B cell (primary cell): ENCODE data around the gene PHF19. TPM values are rescaled to one million over a fixed set of nuclear protein-coding genes. Genes with fewer than 3 reads are reported as not detected.

Experiments
- ATAC-seq: fragments of 200-7000 bp; cut with Tn5 transposase; one replicate; pipeline ENCODE4 v1.10.0; 2021; ENCODE audit warnings: low read depth, mild to moderate bottlenecking, moderate number of reproducible peaks, moderate library complexity
- CTCF ChIA-PET: fragments of 350-600 bp; sonication (Branson Sonifier 250); formaldehyde crosslinking; loops from one replicate; lab custom pipeline; 2021; ENCODE audit warnings: antibody characterized with exemption, inconsistent platforms; lab: Charles Lee
- POLR2A ChIA-PET: fragments of 350-600 bp; sonication (Branson Sonifier 250); formaldehyde crosslinking; loops from one replicate; lab custom pipeline; 2021; ENCODE audit warnings: antibody characterized with exemption; lab: Charles Lee
- DNase-seq: peaks from one replicate; pipeline ENCODE4 v3.0.0; 2013
- H2AFZ ChIP-seq: 2 replicates; pipeline ENCODE4 v1.6.1; 2012; ENCODE audit warnings: mild to moderate bottlenecking, low read depth, low read length; ENCODE audit not compliant: insufficient read depth, poor library complexity, severe bottlenecking
- H3K27ac ChIP-seq, 2 donors: 1 replicate in 1 of 2; 2 replicates in 1 of 2; pipeline ENCODE4 v1.5.1; 2012 to 2013; ENCODE audit warnings: low read length in 2 of 2, mild to moderate bottlenecking in 2 of 2, moderate library complexity in 1 of 2
- H3K27me3 ChIP-seq, 4 experiments: fragments of 200-600 bp in 1 of 4; sonication (generic) in 1 of 4; replicated peaks in 1 of 4; 1 replicate in 2 of 4; 2 replicates in 2 of 4; pipeline versions ENCODE4 v1.6.1 to v1.7.0; 2013 to 2016; ENCODE audit warnings: low read length in 3 of 4, mild to moderate bottlenecking in 2 of 4, mixed read lengths in 1 of 4, moderate library complexity in 1 of 4; ENCODE audit not compliant: insufficient read depth in 4 of 4, control insufficient read depth in 3 of 4; ENCODE audit errors: control extremely low read depth in 1 of 4
- H3K36me3 ChIP-seq, 2 experiments: replicated peaks in 1 of 2; 1 replicate in 1 of 2; 2 replicates in 1 of 2; pipeline versions ENCODE4 v1.6.1 to v1.7.1; 2013; ENCODE audit warnings: low read length in 1 of 2; ENCODE audit not compliant: insufficient read depth in 2 of 2, control insufficient read depth in 1 of 2; ENCODE audit errors: control extremely low read depth in 1 of 2, extremely low read depth in 1 of 2
- H3K4me1 ChIP-seq, 2 donors: fragments of 200-600 bp in 1 of 2; sonication (generic) in 1 of 2; 1 replicate in 1 of 2; 2 replicates in 1 of 2; pipeline versions ENCODE4 v1.5.1 to v1.6.1; 2013 to 2017; ENCODE audit warnings: low read length in 2 of 2; ENCODE audit not compliant: control insufficient read depth in 2 of 2, insufficient read depth in 2 of 2
- H3K4me2 ChIP-seq: replicated peaks from 2 replicates; pipeline ENCODE3; 2012; ENCODE audit warnings: mild to moderate bottlenecking, low read depth, low read length; ENCODE audit not compliant: poor library complexity, severe bottlenecking
- H3K4me3 ChIP-seq, 5 experiments: fragments of 200-600 bp in 1 of 5; sonication (generic) in 1 of 5; 1 replicate in 3 of 5; 2 replicates in 2 of 5; pipeline versions ENCODE4 v1.5.1 to v1.7.0; 2011 to 2016; ENCODE audit warnings: low read length in 4 of 5, mild to moderate bottlenecking in 4 of 5, low read depth in 2 of 5, control low read depth in 1 of 5, moderate library complexity in 1 of 5; ENCODE audit not compliant: insufficient read depth in 1 of 5; ENCODE audit errors: control extremely low read depth in 1 of 5, extremely low read depth in 1 of 5
- H3K79me2 ChIP-seq: fragments of 200-600 bp; sonication (generic); one replicate; pipeline ENCODE4 v1.6.0; 2016; ENCODE audit warnings: low read length; ENCODE audit not compliant: control insufficient read depth, insufficient read depth
- H3K9ac ChIP-seq: fragments of 200-600 bp; sonication (generic); 2 replicates; pipeline ENCODE4 v1.6.1; 2017; ENCODE audit warnings: mild to moderate bottlenecking, low read length, moderate library complexity
- H3K9me3 ChIP-seq, 3 donors: one replicate each; pipeline versions ENCODE4 v1.6.1 to v1.7.1; 2013; ENCODE audit warnings: low read length in 2 of 3; ENCODE audit not compliant: control insufficient read depth in 2 of 3, insufficient read depth in 1 of 3; ENCODE audit errors: control extremely low read depth in 1 of 3
- H4K20me1 ChIP-seq: 2 replicates; pipeline ENCODE4 v1.6.0; 2012; ENCODE audit warnings: mild to moderate bottlenecking, low read length; ENCODE audit not compliant: insufficient read depth, control insufficient read depth, poor library complexity, severe bottlenecking
- H3K27ac Mint-ChIP-seq: one replicate; pipeline ENCODE4 v1.8.0; 2021; ENCODE audit warnings: mixed read lengths
- H3K27me3 Mint-ChIP-seq: one replicate; pipeline ENCODE4 v1.8.0; 2021; ENCODE audit warnings: mixed read lengths
- H3K4me1 Mint-ChIP-seq: one replicate; pipeline ENCODE4 v1.8.0; 2021; ENCODE audit warnings: mixed read lengths
- H3K4me3 Mint-ChIP-seq: one replicate; pipeline ENCODE4 v1.8.0; 2021; ENCODE audit warnings: mixed read lengths
- H3K9me3 Mint-ChIP-seq: one replicate; pipeline ENCODE4 v1.8.0; 2022; ENCODE audit warnings: mixed read lengths; ENCODE audit not compliant: insufficient read depth
- CTCF ChIP-seq: fragments of 200-600 bp; IDR thresholded peaks from one replicate; pipeline ENCODE4 v1.8.0; 2022; ENCODE audit warnings: antibody characterized with exemption, mild to moderate bottlenecking
- EZH2 ChIP-seq: IDR thresholded peaks from 2 replicates; pipeline ENCODE4 v1.6.1; 2012; ENCODE audit warnings: borderline replicate concordance, low read depth, mild to moderate bottlenecking, moderate library complexity, low read length; ENCODE audit not compliant: insufficient read depth, poor library complexity, severe bottlenecking
- WGBS: methylation state at CpG from one replicate; pipeline ENCODE4 v1.1.5; 2013; ENCODE audit warnings: missing lambda C conversion rate; ENCODE audit not compliant: insufficient coverage; 5-methylcytosine and 5-hydroxymethylcytosine counted together
- intact Hi-C: fragments of 100-400 bp; cut with micrococcal nuclease; formaldehyde crosslinking; loops from one replicate; pipeline ENCODE4 v1.10.0; 2022
- polyA plus RNA-seq: library from polyadenylated mRNA; depleted of rRNA; stranded (reverse); fragments of >200 nt; gene quantifications from 2 replicates; pipeline ENCODE4 v1.2.3, GENCODE V29; 2012
- total RNA-seq, 2 donors: library from RNA; stranded (reverse); fragments of 120-200 nt in 1 of 2; gene quantifications; 1 replicate in 1 of 2; 2 replicates in 1 of 2; pipeline versions ENCODE4 v1.2.3 to v1.2.4, GENCODE V29; 2013 to 2022

Gene PHF19
- total and polyA plus RNA-seq, 2 donors (not counting 1 experiment from before 2014, with no cell fraction given) = 17.0 to 20.9 TPM

GRCh38 chr9:120891884-120892747, 15.1 kb upstream of the PHF19 start:
- Mint-ChIP-seq H3K4me1 (peaks cover 47% of the 10 kb centered on the region), H3K9me3 (no peaks in the 10 kb centered on the region), H3K4me3 (peak overlapping the region; percentile 71), H3K27me3 (no peaks in the 10 kb centered on the region), H3K27ac (peak overlapping the region; percentile 79)
- peak overlapping the region; percentile 1 for H2AFZ ChIP-seq
- H3K27me3 ChIP-seq = no peaks in the 10 kb centered on the region
- intact Hi-C loops = loop anchor here (1.0 kb wide), 4 partner anchors 16 to 180 kb away; no protein-coding TSS in a partner anchor
- H3K4me2 ChIP-seq = peak overlapping the region; percentile 52
- H3K4me1 ChIP-seq = peaks cover 44 to 46% of the 10 kb centered on the region in 2 donors
- DNase-seq (no peak), ATAC-seq (peak; percentile 60)
- H3K9ac ChIP-seq = no peak overlapping the region
- peaks cover 6% of the 10 kb centered on the region for H4K20me1 ChIP-seq
- no peaks in the 10 kb centered on the region for H3K79me2 ChIP-seq
- H3K4me3 ChIP-seq = no peak overlapping the region
- POLR2A ChIA-PET = interaction anchor here (0.6 to 2.7 kb wide), 7 partner anchors 12 to 42 kb away, joined by 3 to 14 read pairs (median 4); partner anchors contain the start of gene TRAF1
- WGBS = 47% methylated on average over 5 of the region's 15 CpGs
- CTCF ChIA-PET = interaction anchor here (0.9 to 3.1 kb wide), 11 partner anchors 11 to 168 kb away, joined by 3 to 12 read pairs (median 5); no protein-coding TSS in a partner anchor
- no peaks in the 10 kb centered on the region for H3K36me3 ChIP-seq
- TF ChIP-seq CTCF = no peak
- no peak for TF ChIP-seq EZH2
- no peaks in the 10 kb centered on the region for H3K9me3 ChIP-seq
- H3K27ac ChIP-seq = peak overlapping the region; percentile 51 to 65
